ENCODE measurements around the gene CPNE4.
"Not testable (repeated sequence)": the region's sequence is repeated elsewhere in the genome, so short reads cannot be mapped to it uniquely, and the experiment has no call there.

CPNE4 gene

DNA sequence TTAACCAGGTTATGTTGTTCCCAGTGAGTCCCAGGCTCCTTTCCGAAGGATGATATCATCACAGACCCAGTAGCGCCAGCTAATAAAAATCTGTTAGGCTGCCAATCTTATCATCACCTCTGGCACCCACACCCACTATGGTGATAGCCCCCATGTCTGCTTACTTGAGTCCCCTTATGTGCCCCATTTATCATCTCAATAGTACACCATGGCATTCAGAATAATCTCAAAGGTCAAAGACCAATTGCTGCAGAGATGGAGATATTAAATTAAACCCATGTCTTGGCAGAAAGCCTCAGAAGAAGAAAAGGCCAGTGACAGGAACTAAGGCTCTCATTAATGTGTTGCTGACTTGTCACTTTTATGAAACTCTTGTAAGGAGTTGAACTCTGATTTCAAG lies 32.8 kb downstream of the CPNE4 start:
- no peaks in the 10 kb centered on the region for H3K36me3 Mint-ChIP-seq (ENCODE audit: low read depth)
- H3K9me3 Mint-ChIP-seq = no peaks in the 10 kb centered on the region
- H3K27me3 Mint-ChIP-seq = peaks cover 7% of the 10 kb centered on the region
- no peak overlapping the region for H3K4me3 Mint-ChIP-seq
- ATAC-seq = no peak
- no peaks in the 10 kb centered on the region for H3K4me1 Mint-ChIP-seq
- no peak overlapping the region for H3K27ac Mint-ChIP-seq
- no peak for DNase-seq

DNA sequence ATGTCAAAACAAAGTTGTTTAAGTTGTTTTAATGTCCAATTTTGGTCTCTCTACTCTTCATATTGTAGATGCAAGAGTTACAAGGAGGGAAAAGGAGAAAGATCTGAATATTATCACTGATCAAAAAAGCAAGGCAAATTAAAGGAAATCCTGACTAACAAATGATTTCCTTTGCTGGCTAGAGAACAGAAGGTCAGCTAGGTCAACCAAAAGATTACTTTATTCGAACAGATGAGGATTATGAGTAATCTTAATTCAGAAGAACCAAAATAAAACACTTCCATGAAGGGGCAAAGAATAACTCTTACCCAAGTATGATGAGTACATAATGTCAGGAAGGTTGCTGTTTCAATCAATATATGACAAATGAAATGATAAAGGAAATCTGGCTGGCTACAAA lies 33.8 kb downstream of the CPNE4 start:
- Mint-ChIP-seq H3K27ac (no peak overlapping the region), H3K27me3 (peaks cover 7% of the 10 kb centered on the region), H3K4me3 (no peak overlapping the region), H3K9me3 (no peaks in the 10 kb centered on the region), H3K36me3 (ENCODE audit: low read depth) (no peaks in the 10 kb centered on the region), H3K4me1 (no peaks in the 10 kb centered on the region)
- ATAC-seq = no peak
- DNase-seq = no peak

DNA sequence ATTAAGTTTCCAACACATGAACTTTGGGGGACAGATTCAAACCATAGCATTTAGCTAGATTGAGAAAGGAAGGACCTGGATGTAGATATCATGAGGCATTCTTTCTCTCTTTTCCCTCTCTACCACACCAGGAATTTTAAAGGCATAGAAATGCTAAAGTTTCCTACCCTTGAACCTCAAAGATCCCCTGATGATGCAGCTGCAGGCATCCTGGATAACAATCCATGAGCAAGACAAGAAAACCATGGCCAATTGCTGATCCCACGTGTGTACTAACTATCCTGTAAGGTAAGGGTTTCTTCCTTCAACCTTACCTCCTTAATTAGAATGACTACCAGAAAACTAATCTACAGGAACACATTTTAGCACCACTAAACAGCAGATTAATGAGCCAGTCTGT lies 36.8 kb downstream of the CPNE4 start:
- no peaks in the 10 kb centered on the region for H3K9me3 Mint-ChIP-seq
- H3K27me3 Mint-ChIP-seq = peaks cover 4% of the 10 kb centered on the region
- DNase-seq (no peak), ATAC-seq (no peak)
- H3K4me1 Mint-ChIP-seq = no peaks in the 10 kb centered on the region
- no peak overlapping the region for H3K4me3 Mint-ChIP-seq
- no peaks in the 10 kb centered on the region for H3K36me3 Mint-ChIP-seq (ENCODE audit: low read depth)
- no peak overlapping the region for H3K27ac Mint-ChIP-seq

DNA sequence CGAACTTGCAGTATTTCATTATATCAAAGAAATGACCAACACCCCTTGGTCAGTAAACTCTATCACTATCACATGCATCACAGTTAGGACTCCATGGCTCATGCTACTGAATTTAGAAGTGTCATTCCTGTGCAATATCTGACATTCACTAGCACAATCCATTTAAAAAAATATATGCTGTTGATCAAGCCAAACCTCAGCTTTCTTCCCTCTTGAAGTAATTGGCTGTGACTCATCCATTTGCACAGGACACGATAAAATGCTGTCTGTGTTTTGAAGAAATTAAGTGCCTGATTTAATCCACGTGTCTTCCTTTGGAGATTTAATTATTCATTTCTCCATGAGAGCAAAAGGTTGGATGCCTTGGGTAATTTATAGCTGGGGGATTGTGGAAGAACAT lies 38.9 kb downstream of the CPNE4 start:
- no peak for DNase-seq
- H3K9me3 Mint-ChIP-seq = peaks cover 5% of the 10 kb centered on the region
- H3K36me3 Mint-ChIP-seq (ENCODE audit: low read depth) = no peaks in the 10 kb centered on the region
- no peaks in the 10 kb centered on the region for H3K4me1 Mint-ChIP-seq
- ATAC-seq = no peak
- no peak overlapping the region for H3K27ac Mint-ChIP-seq
- H3K4me3 Mint-ChIP-seq = no peak overlapping the region
- peaks cover 2% of the 10 kb centered on the region for H3K27me3 Mint-ChIP-seq

DNA sequence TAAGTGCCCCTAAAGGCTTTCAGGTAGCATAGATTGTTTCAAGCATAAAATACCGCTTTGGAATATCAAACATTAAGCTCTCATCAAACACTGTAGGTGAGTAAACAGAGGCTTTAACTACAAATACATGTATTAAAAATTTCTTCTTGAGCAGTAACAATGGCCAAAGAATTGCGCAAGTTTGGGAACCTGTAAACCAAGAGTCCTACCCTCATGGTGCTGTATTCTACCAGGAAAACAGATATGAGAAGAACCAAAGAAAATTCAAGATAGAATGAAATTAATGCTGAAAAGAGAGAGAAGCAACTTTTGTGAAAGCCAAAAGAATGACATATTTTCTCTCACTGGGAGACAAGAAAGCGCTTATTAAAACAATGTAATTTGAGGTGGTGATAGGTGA lies 45.5 kb downstream of the CPNE4 start:
- Mint-ChIP-seq H3K4me3 (no peak overlapping the region), H3K36me3 (ENCODE audit: low read depth) (no peaks in the 10 kb centered on the region), H3K27me3 (no peaks in the 10 kb centered on the region), H3K27ac (no peak overlapping the region), H3K9me3 (peaks cover 5% of the 10 kb centered on the region), H3K4me1 (no peaks in the 10 kb centered on the region)
- DNase-seq (no peak), ATAC-seq (no peak)

DNA sequence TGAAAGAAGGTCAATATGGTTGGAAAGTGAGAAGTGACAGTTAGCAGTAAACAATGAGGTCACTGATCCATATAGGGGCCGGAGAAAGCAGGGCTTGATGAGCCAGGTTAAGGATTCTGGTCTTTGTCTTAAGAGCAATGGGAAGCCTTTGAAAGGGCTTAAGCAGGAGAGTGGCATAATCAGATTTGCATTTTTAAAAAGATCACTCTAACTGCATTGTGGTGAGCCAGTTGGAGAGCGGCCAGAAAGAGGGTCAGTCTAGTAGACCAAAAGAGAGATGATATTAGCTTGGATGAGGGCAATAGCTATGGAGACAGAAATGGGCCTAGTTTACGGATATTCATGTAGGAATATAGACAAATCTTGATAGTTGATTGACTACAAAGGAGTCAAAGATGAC lies 46.6 kb downstream of the CPNE4 start:
- Mint-ChIP-seq H3K36me3 (ENCODE audit: low read depth) (no peaks in the 10 kb centered on the region), H3K27me3 (no peaks in the 10 kb centered on the region), H3K9me3 (peaks cover 5% of the 10 kb centered on the region), H3K4me3 (no peak overlapping the region), H3K27ac (no peak overlapping the region), H3K4me1 (no peaks in the 10 kb centered on the region)
- ATAC-seq (no peak), DNase-seq (no peak)

DNA sequence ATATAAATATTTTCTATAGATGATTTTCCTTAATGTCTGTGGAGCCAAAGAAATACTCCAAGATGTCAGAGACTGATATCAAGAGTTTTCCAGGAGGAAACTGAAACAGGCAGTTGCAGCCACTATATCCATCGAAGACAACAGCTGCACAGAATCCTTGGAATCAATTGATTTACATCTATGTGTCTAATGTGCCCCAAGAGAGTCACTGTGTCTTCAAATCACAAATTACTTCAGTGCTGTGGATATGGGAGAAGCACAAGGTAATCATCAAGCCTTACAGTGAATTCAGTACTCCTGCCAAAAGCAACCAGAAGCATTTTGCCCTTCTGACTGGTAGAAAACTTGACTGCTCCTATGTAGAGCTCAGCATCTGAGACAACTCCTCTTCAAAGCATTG lies 51.1 kb downstream of the CPNE4 start:
- ATAC-seq = no peak
- H3K4me1 Mint-ChIP-seq = no peaks in the 10 kb centered on the region
- peaks cover 2% of the 10 kb centered on the region for H3K27me3 Mint-ChIP-seq
- H3K9me3 Mint-ChIP-seq = peaks cover 6% of the 10 kb centered on the region
- DNase-seq = no peak
- no peaks in the 10 kb centered on the region for H3K36me3 Mint-ChIP-seq (ENCODE audit: low read depth)
- no peak overlapping the region for H3K27ac Mint-ChIP-seq
- H3K4me3 Mint-ChIP-seq = no peak overlapping the region

DNA sequence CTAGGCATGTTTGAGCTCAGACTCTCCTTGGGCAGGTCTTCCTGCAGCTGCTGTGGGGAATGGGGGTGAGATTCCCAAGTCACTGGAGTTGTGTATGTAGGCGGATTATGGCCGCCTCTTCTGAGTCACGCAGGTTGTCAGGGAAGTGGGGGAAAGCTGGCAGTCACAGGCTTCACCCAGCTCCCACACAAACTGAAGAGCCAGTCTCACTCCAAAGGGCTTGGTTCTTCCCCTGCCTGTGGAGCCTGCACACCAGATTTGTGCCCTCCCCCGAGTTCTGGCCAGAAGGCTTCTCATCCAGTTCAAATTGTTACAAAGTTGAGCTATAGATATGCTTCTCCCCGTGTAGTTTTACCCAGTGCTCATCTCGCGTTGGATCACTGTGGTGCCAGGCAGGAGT lies 53.5 kb downstream of the CPNE4 start:
- DNase-seq (no peak), ATAC-seq (no peak)
- no peak overlapping the region for H3K27ac Mint-ChIP-seq
- H3K27me3 Mint-ChIP-seq = peaks cover 2% of the 10 kb centered on the region
- H3K36me3 Mint-ChIP-seq (ENCODE audit: low read depth) = no peaks in the 10 kb centered on the region
- no peak overlapping the region for H3K4me3 Mint-ChIP-seq
- no peaks in the 10 kb centered on the region for H3K4me1 Mint-ChIP-seq
- peaks cover 10% of the 10 kb centered on the region for H3K9me3 Mint-ChIP-seq

DNA sequence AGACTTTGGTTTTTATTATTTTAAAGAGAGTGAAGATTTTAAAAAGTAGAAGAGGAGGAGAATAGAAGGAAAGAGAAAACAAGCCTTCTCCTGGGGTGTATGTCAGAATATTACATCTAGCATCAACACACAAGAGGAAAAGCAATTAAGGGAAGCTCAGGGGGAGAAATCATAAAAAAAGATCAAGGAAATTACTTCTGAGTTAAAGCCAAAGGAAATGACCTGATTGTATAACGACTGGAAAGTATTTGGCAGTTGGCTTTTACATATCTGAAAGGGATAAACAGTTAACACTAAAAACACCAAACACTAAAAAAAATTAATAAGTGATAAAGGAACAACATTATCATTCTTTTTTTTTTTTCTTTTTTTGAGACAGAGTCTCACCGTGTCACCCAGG lies 58.4 kb downstream of the CPNE4 start:
- ATAC-seq = no peak
- no peaks in the 10 kb centered on the region for H3K4me1 Mint-ChIP-seq
- no peaks in the 10 kb centered on the region for H3K27me3 Mint-ChIP-seq
- no peak overlapping the region for H3K4me3 Mint-ChIP-seq
- H3K27ac Mint-ChIP-seq = no peak overlapping the region
- peaks cover 10% of the 10 kb centered on the region for H3K9me3 Mint-ChIP-seq
- DNase-seq = no peak
- H3K36me3 Mint-ChIP-seq (ENCODE audit: low read depth) = no peaks in the 10 kb centered on the region

DNA sequence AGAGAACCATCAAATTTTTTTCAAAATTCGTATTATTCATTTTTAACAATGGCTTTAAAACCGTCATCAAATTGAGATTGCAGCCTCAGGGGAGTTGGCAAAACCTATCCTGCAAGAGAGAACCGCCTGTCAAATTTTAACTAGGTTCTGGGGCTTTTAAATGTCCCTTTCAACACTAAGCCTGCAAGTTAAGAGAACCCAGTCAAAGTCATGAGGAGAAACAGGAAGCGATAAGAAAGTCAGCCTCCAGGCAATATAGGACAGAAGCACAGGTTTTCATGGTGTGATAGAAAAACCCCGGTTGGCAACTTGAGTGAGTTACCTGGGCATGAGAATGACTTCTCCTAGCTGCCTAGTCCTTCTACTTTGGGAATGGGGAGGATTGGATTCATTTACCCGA lies 59.8 kb downstream of the CPNE4 start:
- H3K9me3 Mint-ChIP-seq = peaks cover 4% of the 10 kb centered on the region
- H3K36me3 Mint-ChIP-seq (ENCODE audit: low read depth) = no peaks in the 10 kb centered on the region
- DNase-seq (no peak), ATAC-seq (no peak)
- no peak overlapping the region for H3K27ac Mint-ChIP-seq
- H3K4me3 Mint-ChIP-seq = no peak overlapping the region
- no peaks in the 10 kb centered on the region for H3K27me3 Mint-ChIP-seq
- no peaks in the 10 kb centered on the region for H3K4me1 Mint-ChIP-seq

DNA sequence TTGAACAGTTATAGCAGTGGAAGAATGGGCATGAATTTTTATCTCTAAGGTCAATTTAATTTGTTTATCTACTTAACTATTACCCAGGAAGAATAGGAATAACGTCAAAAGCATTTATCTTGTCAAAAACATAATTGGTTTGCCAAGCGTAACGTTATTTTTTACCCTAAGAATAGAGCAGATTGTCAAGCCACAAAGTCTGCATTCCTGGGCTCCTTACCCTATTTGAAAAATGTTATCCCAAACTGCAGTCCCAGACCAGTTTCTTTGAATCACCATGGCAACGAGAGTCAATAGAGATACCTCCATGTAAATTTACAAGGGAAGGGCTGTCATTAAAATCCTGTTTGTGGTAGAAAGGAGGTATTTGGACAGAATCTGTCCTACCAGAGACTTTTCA lies 61.1 kb downstream of the CPNE4 start:
- no peaks in the 10 kb centered on the region for H3K36me3 Mint-ChIP-seq (ENCODE audit: low read depth)
- no peaks in the 10 kb centered on the region for H3K4me1 Mint-ChIP-seq
- no peaks in the 10 kb centered on the region for H3K27me3 Mint-ChIP-seq
- DNase-seq (no peak), ATAC-seq (no peak)
- no peak overlapping the region for H3K4me3 Mint-ChIP-seq
- H3K9me3 Mint-ChIP-seq = peaks cover 4% of the 10 kb centered on the region
- H3K27ac Mint-ChIP-seq = no peak overlapping the region

DNA sequence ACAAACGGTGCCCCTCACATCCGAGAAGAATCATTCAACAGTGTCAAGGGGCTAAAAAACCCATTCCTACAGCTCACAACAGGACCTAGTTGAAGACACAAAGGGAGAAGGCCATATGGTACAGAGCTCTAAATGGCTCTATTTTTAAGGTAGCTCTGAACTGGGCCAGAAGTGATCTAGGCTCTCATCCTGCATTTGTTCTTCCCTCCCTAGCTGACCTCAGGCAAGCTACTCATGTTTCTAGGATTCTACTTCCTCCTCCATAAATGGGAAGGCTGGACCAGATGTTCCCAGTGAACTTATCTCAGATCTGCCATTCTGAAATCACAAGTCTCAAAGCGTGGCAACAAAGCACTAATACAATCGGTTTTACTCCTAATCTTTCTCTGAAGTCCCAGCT lies 62.3 kb downstream of the CPNE4 start:
- Mint-ChIP-seq H3K4me1 (no peaks in the 10 kb centered on the region), H3K4me3 (no peak overlapping the region), H3K9me3 (no peaks in the 10 kb centered on the region), H3K36me3 (ENCODE audit: low read depth) (no peaks in the 10 kb centered on the region), H3K27me3 (no peaks in the 10 kb centered on the region), H3K27ac (no peak overlapping the region)
- ATAC-seq (no peak), DNase-seq (no peak)

DNA sequence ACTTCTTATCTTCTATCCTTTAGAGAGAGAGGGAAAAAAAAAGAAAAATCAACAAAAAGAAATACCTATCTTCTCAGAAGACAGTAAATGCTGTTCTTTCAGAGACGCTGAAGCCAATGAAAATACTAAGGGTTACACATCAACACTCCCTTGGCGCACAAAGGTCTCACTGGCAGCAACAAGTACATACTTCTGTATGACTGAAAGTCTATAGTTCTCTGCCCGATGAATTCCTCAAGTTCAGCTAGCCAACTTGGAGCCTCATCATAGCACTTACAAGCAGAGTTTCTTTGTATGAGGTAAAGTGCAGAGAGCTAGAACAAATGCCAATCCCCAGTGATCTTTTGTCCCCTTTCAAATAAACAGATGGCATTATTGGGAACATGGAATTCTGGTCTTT lies 62.7 kb downstream of the CPNE4 start:
- no peak for ATAC-seq
- Mint-ChIP-seq H3K4me1 (no peaks in the 10 kb centered on the region), H3K4me3 (no peak overlapping the region)

DNA sequence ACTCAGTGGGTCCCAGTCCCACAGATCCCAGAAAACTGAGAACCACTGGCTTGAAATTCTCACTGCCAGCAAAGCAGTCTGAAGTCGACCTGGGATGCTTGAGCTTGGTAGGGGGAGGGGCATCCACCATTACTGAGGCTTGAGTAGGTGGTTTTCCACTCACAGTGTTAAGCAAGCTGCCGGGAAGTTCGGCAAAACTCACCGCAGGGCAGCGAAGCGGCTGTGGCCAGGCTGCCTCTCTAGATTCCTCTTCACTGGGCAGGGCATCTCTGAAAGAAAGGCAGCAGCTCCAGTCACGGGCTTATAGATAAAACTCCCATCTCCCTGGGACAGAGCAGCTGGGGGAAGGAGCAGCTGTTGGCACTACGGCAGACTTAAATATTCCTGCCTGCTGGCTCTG lies 71.4 kb downstream of the CPNE4 start:
- H3K27me3 Mint-ChIP-seq; ATAC-seq; H3K4me3 Mint-ChIP-seq; H3K27ac Mint-ChIP-seq; H3K36me3 Mint-ChIP-seq (ENCODE audit: low read depth); H3K4me1 Mint-ChIP-seq; DNase-seq: not testable (repeated sequence)
- peaks cover 10% of the 10 kb centered on the region for H3K9me3 Mint-ChIP-seq

More for the DNA sequence above, 62.7 kb downstream of the CPNE4 start:
- H3K9me3 Mint-ChIP-seq = no peaks in the 10 kb centered on the region
- H3K36me3 Mint-ChIP-seq (ENCODE audit: low read depth) = no peaks in the 10 kb centered on the region
- DNase-seq = no peak
- no peaks in the 10 kb centered on the region for H3K27me3 Mint-ChIP-seq
- H3K27ac Mint-ChIP-seq = no peak overlapping the region

DNA sequence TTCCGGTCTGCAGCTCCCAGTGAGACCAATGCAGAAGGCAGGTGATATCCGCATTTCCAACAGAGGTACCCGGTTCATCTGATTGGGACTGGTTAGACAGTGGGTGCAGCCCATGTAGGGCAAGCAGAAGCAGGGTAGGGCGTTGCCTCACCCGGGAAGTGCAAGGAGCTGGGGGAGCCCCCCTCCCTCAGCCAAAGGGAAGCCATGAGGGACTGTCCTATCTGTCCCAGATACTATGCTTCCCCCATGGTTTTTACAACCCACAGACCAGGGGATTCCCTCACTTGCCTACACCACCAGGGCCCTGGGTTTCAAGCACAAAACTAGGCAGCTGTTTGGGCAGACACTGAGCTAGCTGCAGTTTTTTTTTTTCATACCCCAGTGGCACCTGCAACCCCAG lies 71.8 kb downstream of the CPNE4 start:
- no peak overlapping the region for H3K4me3 Mint-ChIP-seq
- ATAC-seq (no peak), DNase-seq (no peak)
- H3K9me3 Mint-ChIP-seq = peaks cover 10% of the 10 kb centered on the region
- no peak overlapping the region for H3K27ac Mint-ChIP-seq
- no peaks in the 10 kb centered on the region for H3K4me1 Mint-ChIP-seq
- H3K27me3 Mint-ChIP-seq = no peaks in the 10 kb centered on the region
- H3K36me3 Mint-ChIP-seq (ENCODE audit: low read depth) = peaks cover 1% of the 10 kb centered on the region

DNA sequence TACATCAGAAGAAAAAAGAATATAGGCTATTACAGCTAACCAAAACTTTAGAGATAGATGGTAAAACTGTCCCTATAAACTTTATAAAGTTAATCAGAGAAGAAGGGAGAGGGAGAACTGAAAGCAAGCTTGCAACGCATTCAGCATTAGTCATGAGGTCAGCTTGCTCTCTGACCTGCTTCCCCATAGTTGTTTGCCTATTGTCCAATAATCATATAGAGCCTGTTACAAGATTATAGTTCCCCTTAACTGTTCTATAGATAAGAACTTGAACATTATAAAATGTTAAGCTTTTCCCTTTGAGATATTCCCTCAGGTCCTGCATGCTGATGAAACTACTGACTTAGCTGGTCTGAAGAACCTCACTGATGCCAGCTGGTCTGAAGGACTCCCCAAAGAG lies 74.5 kb downstream of the CPNE4 start:
- Mint-ChIP-seq H3K9me3 (peaks cover 5% of the 10 kb centered on the region), H3K27ac (no peak overlapping the region), H3K27me3 (no peaks in the 10 kb centered on the region), H3K36me3 (ENCODE audit: low read depth) (no peaks in the 10 kb centered on the region), H3K4me1 (no peaks in the 10 kb centered on the region), H3K4me3 (no peak overlapping the region)
- no peak for ATAC-seq
- no peak for DNase-seq
